Measurements from ENCODE around the gene ACTR3. TPM values are rescaled to one million over a fixed set of nuclear protein-coding genes. Genes with fewer than 3 reads are reported as not detected.

The ACTR3 gene
- total RNA-seq, 4 donors from 2014 or later: 103 to 187 (median 122) TPM

- no peak for DNase-seq (ENCODE audit: low spot score)
- ATAC-seq (ENCODE audit: low FRiP score): no peak
- no peak for TF ChIP-seq CTCF (IDR thresholded peaks at IDR 0.05)
These were observed 111.3 kb downstream of the ACTR3 start for GRCh38 chr2:114001152-114001551.

GRCh38 chr2:114001937-114002336, 112.0 kb downstream of the ACTR3 start:
- ATAC-seq (ENCODE audit: low FRiP score) (no peak), DNase-seq (ENCODE audit: low spot score) (no peak)
- no peak for TF ChIP-seq CTCF (IDR thresholded peaks at IDR 0.05)

GRCh38 chr2:114005110-114005783, 115.4 kb downstream of the ACTR3 start:
- DNase-seq (ENCODE audit: low spot score): no peak
- no peak for ATAC-seq (ENCODE audit: low FRiP score)
- no peak for TF ChIP-seq CTCF (IDR thresholded peaks at IDR 0.05)

- DNase-seq (ENCODE audit: low spot score) (no peak), ATAC-seq (ENCODE audit: low FRiP score) (no peak)
- TF ChIP-seq CTCF (IDR thresholded peaks at IDR 0.05): no peak
These were observed 116.6 kb downstream of the ACTR3 start for GRCh38 chr2:114006460-114006859.

- DNase-seq (ENCODE audit: low spot score) (no peak), ATAC-seq (ENCODE audit: low FRiP score) (no peak)
- TF ChIP-seq CTCF (IDR thresholded peaks at IDR 0.05): no peak
These were observed 117.5 kb downstream of the ACTR3 start for GRCh38 chr2:114007436-114007835.

GRCh38 chr2:114008720-114009119, 118.8 kb downstream of the ACTR3 start:
- no peak for ATAC-seq (ENCODE audit: low FRiP score)
- DNase-seq (ENCODE audit: low spot score): no peak
- no peak for TF ChIP-seq CTCF (IDR thresholded peaks at IDR 0.05)

GRCh38 chr2:114009205-114009944, 119.5 kb downstream of the ACTR3 start:
- ATAC-seq (ENCODE audit: low FRiP score) (no peak), DNase-seq (ENCODE audit: low spot score) (no peak)
- no peak for TF ChIP-seq CTCF (IDR thresholded peaks at IDR 0.05)

All from omental fat pad (tissue), 4 donors.